Midbrain (tissue), 1 donor: ENCODE results near the gene DARS2.
"Not testable (repeated sequence)": the region's sequence is repeated elsewhere in the genome, so short reads cannot be mapped to it uniquely, and the experiment has no call there.

ENCODE experiments used
- DNase-seq: peaks from one replicate; lab custom pipeline; 2025; lab: John Stamatoyannopoulos, UW

Gene DARS2

DNA sequence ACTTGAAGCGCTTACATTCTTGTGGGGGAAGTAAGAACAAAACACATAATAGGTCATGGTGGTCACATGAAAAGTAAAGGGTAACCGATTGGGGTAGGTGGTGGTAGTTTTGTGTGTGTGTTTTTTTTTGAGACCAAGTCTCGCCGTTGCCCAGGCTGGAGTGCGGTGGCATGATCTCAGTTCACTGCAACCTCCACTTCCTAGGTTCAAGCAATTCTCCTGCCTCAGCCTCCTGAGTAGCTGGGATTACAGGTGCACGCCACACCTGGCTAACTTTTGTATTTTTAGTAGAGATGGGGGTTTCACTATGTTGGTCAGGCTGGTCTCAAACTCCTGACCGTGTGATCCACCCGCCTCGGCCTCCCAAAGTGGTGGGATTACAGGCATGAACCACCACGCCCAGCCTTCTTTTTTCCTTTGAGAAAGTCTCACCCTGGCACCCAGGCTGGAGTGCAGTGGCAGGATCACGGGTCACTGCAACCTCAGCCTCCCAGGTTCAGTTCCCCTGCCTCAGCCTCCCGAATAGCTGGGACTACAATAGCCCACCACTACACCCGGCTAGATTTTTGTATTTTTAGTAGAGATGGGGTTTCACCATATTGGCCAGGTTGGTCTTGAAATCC is 37.8 kb downstream of the DARS2 start:
- not testable (repeated sequence) for DNase-seq

GRCh38 chr1:173862769-173863223 is 38.3 kb downstream of the DARS2 start:
- DNase-seq, result no peak

GRCh38 chr1:173863224-173864161 is 39.0 kb downstream of the DARS2 start:
- no peak for DNase-seq

DNA sequence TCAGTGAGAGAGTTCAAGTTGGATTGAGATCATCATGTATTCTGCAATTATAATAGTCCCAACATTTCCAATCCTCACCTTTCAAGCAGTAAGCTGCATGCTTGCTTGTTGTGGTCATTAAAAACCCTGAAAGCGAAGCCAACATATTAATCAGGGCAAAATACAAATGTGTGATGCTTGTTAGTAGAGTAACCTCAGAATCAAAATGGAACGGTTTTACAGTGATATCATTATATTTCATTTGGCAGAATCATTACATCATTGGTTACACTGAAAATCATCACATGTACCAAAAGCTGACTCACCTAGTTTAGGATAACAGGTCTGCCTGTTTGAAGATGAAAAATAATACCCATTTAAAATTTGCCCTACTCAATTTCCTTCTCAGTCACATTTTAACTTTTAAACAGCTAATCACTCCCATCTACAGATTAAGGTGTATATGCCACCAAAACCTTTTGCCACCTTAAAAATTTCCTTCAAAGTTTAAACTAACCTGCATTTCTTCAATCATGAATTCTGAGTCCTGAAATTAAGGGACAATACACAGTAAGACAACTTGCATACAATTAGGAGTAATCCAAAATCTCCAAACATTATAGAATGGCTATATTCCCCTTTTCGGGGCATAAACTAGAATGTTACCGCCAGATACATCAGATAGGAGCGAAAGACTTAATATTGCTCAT is 39.9 kb downstream of the DARS2 start:
- no peak for DNase-seq

DNA sequence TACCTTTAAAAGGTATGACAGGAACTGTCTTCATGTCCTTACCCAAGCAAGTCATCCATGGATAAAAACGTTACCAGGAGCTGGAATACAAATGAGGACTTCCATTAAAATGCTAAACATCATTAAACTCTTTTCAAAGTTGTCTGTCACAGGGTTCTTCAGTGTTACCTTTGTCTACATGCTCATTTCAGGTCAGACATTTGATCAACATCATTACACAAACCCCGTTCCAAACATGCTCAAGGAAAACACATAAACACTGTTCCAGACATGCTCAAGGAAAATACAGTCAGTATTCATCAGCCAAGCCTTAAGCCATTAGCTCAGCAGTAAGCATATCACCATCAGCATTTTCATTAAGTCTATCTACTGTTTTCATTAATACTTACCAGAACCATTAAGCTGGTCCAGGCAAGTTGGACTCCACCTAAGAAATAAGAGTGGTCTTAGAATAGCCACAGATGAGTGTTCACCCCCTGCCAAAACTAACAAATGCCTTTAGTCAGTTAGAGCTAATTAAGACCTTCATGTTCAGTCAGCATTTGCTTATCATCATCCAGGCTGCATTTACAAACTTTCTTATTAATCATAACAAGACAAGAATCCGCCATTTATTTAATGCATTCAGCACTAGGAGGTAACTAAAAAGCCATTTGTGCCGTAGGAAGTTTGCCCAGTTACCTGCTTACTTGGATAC is 41.1 kb downstream of the DARS2 start:
- DNase-seq, result no peak

GRCh38 chr1:173866413-173867115 is 42.1 kb downstream of the DARS2 start:
- no peak for DNase-seq

DNA sequence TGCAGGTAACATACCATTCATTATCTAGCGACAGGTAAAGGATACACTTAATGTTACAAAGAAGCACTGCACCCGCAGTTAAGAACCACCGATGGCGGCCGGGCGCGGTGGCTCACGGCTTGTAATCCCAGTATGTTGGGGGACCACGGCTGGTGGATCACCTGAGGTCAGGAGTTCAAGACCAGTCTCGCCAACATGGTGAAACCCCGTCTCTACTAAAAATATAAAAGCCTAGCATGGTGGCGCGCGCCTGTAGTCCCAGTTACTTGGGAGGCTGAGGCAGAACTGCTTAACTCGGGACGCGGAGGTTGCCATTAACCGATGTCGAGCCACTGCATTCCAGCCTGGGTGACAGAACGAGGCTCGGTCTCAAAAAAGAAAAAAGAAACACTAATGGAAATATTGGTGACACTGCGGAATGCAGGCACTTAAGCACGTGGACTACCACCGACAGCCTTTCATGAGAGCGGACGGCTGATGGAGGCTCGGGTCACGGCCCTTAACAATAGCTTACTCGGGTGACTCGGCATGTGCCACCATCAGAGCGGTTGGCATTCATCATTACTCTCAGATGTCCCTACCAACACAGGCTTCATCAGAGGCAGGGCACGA is 42.8 kb downstream of the DARS2 start:
- DNase-seq, result no peak

- peak; percentile 99 for DNase-seq
Observed at GRCh38 chr1:173867753-173868265, 43.3 kb downstream of the DARS2 start, which contains the start of gene GAS5. TSS of gene GAS5 (minus strand) at chr1:173867989.

GRCh38 chr1:173868266-173869020 is 44.0 kb downstream of the DARS2 start, which contains the start of gene ZBTB37:
TSS of gene ZBTB37 (plus strand) at chr1:173868380. CDS start at chr1:173870226, 1,846 bp downstream.
- DNase-seq, result peak; percentile 63

- DNase-seq, result peak; percentile 17
Observed at GRCh38 chr1:173869021-173869359, 44.5 kb downstream of the DARS2 start.

DNA sequence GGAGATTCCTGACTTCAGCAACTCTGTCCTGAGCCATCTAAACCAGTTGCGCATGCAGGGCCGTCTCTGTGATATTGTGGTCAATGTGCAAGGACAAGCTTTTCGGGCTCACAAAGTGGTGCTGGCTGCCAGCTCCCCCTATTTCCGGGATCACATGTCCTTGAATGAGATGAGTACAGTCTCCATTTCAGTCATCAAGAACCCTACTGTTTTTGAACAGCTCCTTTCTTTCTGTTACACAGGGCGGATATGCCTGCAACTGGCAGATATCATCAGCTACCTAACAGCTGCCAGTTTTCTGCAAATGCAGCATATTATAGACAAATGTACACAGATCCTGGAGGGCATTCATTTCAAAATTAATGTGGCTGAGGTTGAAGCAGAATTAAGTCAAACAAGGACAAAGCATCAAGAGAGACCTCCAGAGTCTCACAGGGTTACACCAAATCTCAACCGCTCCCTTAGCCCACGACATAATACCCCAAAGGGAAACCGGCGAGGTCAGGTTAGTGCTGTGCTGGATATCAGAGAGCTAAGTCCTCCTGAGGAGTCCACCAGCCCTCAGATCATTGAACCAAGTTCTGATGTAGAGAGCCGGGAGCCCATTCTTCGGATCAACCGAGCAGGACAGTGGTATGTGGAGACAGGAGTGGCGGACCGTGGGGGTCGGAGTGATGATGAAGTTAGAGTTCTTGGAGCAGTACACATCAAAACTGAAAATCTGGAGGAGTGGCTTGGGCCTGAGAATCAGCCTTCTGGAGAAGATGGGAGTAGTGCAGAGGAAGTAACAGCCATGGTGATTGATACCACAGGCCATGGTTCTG is 46.0 kb downstream of the DARS2 start:
- peak; percentile 27 for DNase-seq

DNA sequence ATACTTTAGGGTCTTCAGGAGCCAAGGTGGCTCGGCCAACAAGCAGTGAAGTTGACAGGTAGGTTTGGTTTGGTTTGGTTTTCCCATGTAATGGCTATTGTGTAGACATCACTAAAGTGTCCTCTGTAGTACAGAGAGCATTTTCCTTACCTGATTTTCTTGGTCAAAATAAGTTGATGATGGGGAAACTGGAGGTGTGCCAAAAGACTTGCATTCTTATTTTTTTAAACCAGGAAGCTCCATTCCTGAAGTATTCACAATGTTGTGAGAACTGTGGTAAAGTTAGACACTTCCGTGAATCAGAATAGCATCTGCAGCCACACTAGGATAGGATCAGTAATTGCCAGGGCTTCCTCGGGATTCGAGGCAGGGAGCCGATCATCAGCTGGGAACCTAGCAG is 46.6 kb downstream of the DARS2 start:
- no peak for DNase-seq

DNA sequence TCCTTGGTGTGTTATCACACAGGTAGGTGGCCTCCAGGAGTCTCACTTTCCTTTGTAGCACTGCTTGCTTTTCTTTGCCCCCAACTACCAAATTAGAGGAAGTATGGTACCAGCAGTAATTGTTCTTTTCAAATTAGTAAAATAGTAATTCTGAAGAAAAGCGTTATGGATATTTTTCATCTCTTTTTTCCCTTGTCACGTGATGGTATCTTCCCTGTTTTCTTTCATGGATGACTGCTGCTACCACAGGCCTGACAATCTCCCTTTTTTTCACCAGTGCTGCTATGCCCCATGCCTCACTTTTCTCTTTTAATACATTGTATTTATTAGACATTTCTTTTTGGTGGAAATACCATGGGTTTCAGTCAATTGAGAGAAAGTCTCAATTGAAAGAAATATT is 47.0 kb downstream of the DARS2 start:
- DNase-seq, result no peak

- DNase-seq, result no peak
Observed at GRCh38 chr1:173876732-173877131, 52.3 kb downstream of the DARS2 start.

DNA sequence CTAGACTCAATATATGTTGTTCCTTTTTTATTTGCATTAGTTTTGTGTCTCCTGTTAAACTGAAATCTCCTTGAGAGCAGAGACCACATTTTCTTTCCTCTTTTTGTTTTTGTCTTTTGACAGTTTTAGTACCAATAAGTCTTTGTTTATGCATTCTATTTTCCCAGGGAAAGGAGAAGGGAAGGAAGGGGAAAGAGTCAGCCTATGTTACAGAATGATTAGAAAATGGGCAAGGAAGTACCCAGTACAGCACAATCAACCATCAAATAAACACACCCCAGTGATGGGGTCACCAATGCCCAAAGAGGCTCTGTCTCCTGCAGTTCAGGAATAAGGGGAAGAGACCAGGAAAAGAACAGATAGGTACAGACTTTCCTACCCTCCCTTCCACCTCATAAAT is 53.8 kb downstream of the DARS2 start:
- no peak for DNase-seq

DNA sequence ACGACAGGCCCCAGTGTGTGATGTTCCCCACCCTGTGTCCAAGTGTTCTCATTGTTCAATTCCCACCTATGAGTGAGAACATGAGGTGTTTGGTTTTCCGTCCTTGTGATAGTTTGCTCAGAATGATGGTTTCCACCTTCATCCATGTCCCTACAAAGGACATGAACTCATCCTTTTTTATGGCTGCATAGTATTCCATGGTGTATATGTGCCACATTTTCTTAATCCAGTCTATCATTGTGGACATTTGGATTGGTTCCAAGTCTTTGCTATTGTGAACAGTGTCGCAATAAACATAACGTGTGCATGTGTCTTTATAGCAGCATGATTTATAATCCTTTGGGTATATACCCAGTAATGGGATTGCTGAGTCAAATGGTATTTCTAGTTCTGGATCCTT is 56.6 kb downstream of the DARS2 start:
- DNase-seq, result not testable (repeated sequence)

GRCh38 chr1:173884701-173885100 is 60.2 kb downstream of the DARS2 start:
- DNase-seq, result no peak

- DNase-seq, result no peak
Observed at GRCh38 chr1:173886746-173887611, 62.5 kb downstream of the DARS2 start.
